Epithelial cell of proximal tubule (primary cell): ENCODE data around the gene SPPL3. TPM values are rescaled to one million over a fixed set of nuclear protein-coding genes. Genes with fewer than 3 reads are reported as not detected.
"Not testable (repeated sequence)": the region's sequence is repeated elsewhere in the genome, so short reads cannot be mapped to it uniquely, and the experiment has no call there.

Source experiments
- DNase-seq: peaks from one replicate; pipeline ENCODE4 v3.0.0-alpha.2; 2011; ENCODE audit warnings: low read depth
- H3K4me3 ChIP-seq: 2 replicates; pipeline ENCODE4 v1.5.1; 2011; ENCODE audit warnings: low read depth, mild to moderate bottlenecking, low read length
- total RNA-seq: library from RNA; depleted of rRNA; stranded (reverse); fragments of >200 nt; gene quantifications from 2 replicates; pipeline ENCODE4 v1.2.3, GENCODE V29; 2015
- TF ChIP-seq, protein P1 (sequence below): conservative IDR thresholded peaks from 2 replicates; pipeline ENCODE4 v1.5.1; 2012; ENCODE audit warnings: low read depth, mild to moderate bottlenecking, low read length

Gene SPPL3
- total RNA-seq, 1 donor from 2014 or later: 8.6 TPM

DNA sequence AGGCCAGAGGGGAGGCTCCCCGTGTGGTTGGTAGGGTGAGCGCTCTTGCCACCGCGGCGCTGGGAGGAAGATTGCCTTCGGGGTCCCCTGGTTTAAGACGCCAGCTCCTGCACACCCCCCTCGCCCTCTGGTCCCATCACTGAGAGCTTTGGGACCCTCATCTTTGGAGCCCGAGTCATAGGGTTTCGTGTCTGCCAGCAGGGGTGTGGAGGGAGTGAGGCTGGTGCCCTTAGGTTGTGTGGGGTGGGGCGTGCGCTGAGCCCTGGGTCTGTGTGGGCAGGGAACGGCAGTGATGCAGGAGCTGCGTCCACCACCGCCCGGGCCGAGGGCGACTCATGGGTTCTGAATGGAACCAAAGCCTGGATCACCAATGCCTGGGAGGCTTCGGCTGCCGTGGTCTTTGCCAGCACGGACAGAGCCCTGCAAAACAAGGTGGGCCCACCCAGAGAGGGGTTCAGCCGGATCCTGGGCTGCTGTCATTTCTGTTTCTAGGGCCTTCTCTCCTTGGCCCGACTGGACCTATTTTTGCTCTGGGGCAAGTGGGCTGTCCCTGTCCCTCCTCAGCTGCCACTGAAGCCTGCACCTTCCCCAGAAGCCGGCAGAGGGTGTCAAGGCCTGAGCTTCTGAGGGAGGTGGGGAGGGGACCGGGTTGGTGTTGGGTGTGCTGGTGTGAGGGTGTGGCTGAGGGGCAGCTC lies 166.5 kb downstream of the SPPL3 start:
- TF ChIP-seq, protein P1, sequence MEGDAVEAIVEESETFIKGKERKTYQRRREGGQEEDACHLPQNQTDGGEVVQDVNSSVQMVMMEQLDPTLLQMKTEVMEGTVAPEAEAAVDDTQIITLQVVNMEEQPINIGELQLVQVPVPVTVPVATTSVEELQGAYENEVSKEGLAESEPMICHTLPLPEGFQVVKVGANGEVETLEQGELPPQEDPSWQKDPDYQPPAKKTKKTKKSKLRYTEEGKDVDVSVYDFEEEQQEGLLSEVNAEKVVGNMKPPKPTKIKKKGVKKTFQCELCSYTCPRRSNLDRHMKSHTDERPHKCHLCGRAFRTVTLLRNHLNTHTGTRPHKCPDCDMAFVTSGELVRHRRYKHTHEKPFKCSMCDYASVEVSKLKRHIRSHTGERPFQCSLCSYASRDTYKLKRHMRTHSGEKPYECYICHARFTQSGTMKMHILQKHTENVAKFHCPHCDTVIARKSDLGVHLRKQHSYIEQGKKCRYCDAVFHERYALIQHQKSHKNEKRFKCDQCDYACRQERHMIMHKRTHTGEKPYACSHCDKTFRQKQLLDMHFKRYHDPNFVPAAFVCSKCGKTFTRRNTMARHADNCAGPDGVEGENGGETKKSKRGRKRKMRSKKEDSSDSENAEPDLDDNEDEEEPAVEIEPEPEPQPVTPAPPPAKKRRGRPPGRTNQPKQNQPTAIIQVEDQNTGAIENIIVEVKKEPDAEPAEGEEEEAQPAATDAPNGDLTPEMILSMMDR: no peak
- H3K4me3 ChIP-seq: no peak overlapping the region
- DNase-seq: no peak

- DNase-seq: no peak
- TF ChIP-seq, protein P1: no peak
- no peak overlapping the region for H3K4me3 ChIP-seq
These were observed 167.5 kb downstream of the SPPL3 start for GRCh38 chr12:120736404-120737331.

GRCh38 chr12:120735181-120735580 lies 169.0 kb downstream of the SPPL3 start:
- H3K4me3 ChIP-seq: no peak overlapping the region
- TF ChIP-seq, protein P1: no peak
- DNase-seq: no peak

DNA sequence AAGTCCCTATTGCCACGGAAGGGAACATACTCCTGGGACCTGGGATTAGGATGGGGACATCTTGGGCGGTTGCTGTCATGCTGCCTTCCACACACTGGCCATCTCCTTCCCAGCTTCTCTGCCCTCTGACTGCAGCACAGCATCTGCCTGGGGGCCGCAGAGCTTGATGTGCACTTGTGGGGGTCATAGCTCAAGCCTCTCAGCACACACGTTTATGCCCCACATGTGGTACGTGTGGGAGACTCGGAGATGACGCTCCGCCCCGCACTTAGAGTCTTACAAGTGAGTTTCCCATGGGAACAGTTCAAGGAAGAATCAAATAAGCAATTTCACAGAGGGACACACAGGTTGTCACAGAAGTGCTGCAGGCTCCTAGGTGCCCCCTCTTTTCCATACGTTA lies 169.9 kb downstream of the SPPL3 start:
- no peak overlapping the region for H3K4me3 ChIP-seq
- DNase-seq: no peak
- TF ChIP-seq, protein P1: no peak

- H3K4me3 ChIP-seq: no peak overlapping the region
- DNase-seq: no peak
- TF ChIP-seq, protein P1: no peak
These were observed 170.6 kb downstream of the SPPL3 start for GRCh38 chr12:120733574-120733973.

DNA sequence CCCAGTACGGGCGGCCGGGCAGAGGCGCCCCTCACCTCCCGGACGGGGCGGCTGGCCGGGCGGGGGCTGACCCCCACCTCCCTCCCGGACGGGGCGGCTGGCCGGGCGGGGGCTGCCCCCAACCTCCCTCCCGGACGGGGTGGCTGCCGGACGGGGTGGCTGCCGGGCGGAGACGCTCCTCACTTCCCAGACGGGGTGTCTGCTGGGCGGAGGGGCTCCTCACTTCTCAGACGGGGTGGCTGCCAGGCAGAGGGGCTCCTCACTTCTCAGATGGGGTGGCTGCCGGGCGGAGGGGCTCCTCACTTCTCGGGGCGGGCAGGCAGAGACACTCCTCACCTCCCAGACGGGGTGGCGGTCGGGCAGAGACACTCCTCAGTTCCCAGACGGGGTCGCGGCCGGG lies 172.0 kb downstream of the SPPL3 start:
- H3K4me3 ChIP-seq, DNase-seq: not testable (repeated sequence)

- TF ChIP-seq, protein P1: no peak
- H3K4me3 ChIP-seq: no peak overlapping the region
- DNase-seq: no peak
These were observed 177.2 kb downstream of the SPPL3 start for GRCh38 chr12:120726961-120727360.
